Activated T-cell treated with anti-CD3 and anti-CD28 coated beads, Interleukin-2, amount 50 U/mL, for 48 hours (primary cell): ENCODE results near the gene HSD11B1L.
"Not testable (repeated sequence)": the region's sequence is repeated elsewhere in the genome, so short reads cannot be mapped to it uniquely, and the experiment has no call there.

Experiments
- DNase-seq, 2 experiments: peaks; one replicate each; pipeline ENCODE4 v3.0.0-alpha.2; 2020

The HSD11B1L gene

GRCh38 chr19:5688262-5688881 lies 7.5 kb downstream of the HSD11B1L start:
- DNase-seq = not testable (repeated sequence)

DNA sequence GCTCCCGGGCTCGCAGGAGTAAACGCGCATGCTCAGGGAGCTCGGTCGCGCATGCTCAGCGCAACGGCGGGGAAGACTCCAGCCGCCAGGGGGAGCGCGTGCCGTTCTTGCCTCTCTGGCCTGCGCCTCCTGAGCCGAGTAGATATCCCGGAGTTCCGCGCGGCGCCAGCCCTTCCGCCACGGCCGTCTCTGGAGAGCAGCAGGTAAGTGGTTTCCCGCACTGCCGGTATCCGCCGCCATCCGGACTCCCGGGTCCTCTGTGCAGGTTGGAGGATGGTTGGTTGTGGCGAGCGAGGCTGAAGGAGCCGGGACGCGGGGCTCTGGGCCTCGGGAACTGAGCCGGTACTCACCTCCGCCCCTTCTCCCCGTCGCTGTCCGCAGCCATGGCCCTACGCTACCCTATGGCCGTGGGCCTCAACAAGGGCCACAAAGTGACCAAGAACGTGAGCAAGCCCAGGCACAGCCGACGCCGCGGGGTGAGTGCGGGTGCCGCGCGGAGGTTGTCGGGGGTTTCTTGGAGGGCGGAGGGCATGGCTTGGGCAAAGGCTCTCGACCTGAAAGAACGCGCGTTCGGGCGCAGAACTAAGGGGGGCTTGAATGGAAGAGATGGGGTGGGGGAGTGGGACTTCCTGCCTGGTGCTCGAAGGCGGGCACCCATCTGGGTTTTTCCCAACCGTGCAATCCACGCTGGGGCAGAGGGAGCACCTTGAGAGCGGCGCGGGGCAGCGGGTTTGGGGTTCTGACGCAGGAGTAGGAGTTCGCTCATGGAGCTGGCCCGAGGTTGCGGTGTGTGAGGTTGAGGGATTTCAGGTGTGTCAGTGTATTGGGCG lies 9.5 kb downstream of the HSD11B1L start, which contains the start of gene RPL36:
RPL36 (plus strand) TSS at position 171 of the 830 bp plus-strand sequence; CDS start at position 384, 213 bp downstream.
- DNase-seq = peak; percentile 100

DNA sequence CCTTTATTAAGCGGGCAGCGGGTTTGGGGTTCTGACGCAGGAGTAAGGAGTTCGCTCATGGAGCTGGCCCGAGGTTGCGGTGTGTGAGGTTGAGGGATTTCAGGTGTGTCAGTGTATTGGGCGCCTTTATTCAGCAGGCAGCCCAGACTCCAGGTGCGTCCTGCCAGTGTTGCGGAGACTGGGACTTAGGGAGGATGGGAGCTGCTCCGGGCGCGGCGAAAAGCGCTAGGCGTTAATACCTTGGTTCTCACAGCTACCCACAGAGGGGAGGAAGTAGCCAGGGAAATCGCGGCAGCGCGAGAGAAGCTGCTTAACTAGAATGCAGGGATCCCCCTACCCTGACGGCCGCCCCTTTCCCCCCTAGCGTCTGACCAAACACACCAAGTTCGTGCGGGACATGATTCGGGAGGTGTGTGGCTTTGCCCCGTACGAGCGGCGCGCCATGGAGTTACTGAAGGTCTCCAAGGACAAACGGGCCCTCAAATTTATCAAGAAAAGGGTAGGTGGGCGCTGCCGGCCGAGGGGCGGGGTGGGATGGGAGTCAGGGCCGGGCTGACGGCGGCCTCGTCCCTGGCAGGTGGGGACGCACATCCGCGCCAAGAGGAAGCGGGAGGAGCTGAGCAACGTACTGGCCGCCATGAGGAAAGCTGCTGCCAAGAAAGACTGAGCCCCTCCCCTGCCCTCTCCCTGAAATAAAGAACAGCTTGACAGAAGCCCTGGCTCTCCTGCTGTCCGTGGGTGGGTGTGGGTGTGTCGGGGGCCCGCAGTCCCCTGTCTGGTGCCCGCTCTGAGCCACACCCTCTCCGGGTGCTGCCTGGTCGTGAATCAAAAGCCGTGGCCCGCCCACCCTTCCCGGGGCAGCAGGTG lies 10.4 kb downstream of the HSD11B1L start:
- peak; percentile 78 to 83 for DNase-seq

DNA sequence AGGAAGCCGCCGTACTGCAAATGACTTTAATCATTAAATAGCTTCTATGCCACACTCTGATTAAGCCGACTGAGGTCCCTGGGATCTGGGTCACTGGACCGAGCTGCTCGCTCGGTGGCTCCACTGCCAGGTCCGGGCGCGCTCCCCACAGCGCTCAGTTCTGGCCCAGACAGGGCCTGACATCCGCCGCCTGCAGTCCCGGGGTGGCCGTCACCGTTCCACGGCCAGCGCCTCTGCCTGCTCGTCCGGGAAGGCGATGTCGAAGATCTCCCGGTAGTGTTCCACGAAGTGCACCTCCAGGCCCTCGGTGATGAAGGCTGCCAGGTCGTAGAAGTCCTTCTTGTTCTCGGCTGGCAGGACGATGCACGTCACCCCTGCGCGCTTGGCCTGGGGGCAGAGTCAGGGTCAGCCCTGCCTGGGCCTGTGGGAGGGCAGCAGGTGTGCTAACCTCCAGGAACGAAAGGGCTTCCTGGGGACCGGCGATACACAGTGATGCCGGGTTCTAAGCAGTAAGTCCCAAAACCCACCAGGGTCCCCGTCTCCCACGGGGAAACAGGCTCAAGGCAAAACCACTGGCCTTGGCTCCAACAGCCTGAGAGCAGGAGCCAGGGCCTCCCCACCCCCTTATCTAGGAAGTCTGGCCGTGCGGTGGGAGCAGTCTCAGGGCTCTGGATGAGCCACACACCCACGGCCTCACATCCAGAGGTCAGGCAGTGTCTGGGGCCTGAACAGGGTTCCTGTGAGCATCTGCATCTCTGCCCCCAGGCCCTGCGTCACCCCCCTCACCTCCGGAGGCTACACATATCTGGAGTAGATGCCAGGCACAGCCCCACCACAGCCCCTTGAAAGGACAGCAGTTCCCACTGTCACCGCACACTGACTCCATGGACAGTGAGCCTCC lies 11.2 kb downstream of the HSD11B1L start:
- DNase-seq = peak in 1 of 2 experiments; percentile 55

DNA sequence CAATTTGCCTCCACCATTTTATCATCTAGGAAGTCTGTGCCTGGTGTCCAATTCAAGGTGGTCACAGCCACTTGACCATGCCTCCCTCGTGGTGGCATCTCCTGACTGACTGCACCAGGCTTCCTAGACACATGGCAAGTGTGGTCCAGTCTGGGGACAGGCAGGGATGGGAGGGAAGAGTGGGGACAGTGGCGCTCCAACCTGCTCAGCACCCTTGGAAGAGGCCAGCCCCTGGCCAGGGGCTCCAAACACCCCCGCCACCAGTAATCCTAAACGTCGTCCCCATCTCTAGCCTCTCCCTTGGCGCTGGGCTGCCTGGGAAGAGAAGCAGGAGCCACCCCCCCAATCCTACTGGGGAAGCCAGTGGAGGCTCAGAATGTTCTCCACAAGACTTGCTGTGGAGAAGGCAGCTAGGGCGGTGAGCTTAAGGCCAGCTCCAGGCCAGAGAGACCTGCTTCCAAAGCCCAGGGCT lies 11.9 kb downstream of the HSD11B1L start:
- DNase-seq = peak; percentile 58 to 59

DNA sequence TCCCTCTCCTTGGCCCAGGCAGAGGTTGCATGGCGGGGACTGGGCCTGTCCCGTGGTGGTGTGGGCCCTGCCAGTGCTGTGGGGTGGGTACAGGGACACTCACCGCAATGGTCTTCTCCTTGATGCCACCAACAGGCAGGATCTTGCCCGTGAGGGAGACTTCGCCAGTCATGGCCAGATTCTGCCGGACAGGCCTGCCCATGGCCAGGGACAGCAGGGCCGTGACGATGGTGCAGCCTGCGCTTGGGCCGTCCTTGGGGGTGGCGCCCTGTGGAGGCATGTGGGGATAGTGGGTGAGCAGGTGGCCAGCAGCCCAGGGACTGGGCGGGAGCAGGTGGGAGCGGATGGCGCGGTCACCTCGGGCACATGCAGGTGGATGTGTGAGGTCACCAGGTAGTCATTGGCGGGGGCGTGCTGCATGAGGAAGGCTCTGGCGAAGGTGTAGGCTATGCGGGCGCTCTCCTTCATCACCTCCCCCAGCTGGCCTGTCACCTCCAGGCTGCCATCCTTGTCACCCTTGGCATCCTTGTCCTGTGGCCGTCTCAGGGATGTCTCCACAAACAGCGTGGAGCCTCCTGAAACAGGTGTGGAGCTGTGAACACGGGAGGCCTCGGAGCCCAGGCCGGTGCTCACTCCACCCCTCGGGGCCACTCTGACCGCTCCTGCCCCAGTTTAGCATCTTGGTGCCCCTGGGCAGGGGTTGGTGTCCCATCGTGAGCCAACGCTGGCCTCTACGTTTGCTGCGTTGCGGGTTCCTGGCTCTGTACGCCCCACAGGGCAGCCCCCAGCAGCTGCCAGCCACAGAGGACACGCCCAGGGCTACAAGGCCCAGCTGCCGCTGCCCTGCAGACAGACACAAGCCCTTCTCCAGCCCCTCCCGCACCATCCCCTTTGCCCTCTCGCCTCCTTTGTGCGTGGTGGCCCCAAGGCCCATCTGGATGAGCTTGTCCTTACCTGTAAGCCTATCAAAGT lies 12.7 kb downstream of the HSD11B1L start:
- peak; percentile 47 to 53 for DNase-seq

DNA sequence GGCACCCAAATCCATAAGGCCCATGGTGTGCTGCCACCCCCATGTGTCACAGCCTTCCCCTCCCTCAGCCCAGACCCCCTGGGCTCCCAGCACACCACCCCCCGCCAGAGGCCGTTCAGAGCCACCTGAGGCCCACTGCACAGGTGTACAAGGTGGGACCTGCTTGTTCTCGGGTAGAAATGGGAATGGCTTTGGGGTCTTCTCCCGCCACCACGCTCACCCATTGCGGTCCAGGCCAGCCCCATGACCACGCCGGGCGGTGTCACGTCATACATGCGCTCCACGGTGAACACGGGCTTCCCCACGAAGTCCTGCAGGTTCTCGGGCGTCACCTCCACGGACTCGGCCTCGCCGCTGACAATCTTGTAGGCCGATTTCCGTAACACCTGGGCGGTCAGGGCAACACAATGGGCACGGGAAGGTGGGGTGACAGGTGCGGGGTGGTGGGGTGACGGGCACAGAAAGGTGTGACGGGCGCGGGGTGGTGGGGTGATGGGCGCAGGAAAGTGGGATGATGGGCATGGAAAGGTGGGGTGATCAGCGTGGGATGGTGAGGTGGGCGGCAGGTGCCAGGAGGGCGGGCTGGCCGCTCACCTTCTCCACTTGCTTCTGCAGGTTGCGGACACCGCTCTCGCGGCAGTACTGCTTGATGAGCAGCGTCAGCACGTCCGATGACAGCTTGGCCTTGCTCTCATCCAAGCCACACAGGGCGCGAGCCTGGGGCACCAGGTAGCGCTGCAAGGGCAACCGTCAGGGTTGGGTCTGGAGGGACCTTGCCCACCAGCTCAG lies 13.5 kb downstream of the HSD11B1L start:
- no peak for DNase-seq

GRCh38 chr19:5694956-5695648 lies 14.3 kb downstream of the HSD11B1L start:
- no peak for DNase-seq

- no peak for DNase-seq
Observed at GRCh38 chr19:5695649-5696195, 14.9 kb downstream of the HSD11B1L start.

- DNase-seq = no peak
Observed at GRCh38 chr19:5696196-5697021, 15.6 kb downstream of the HSD11B1L start.

DNA sequence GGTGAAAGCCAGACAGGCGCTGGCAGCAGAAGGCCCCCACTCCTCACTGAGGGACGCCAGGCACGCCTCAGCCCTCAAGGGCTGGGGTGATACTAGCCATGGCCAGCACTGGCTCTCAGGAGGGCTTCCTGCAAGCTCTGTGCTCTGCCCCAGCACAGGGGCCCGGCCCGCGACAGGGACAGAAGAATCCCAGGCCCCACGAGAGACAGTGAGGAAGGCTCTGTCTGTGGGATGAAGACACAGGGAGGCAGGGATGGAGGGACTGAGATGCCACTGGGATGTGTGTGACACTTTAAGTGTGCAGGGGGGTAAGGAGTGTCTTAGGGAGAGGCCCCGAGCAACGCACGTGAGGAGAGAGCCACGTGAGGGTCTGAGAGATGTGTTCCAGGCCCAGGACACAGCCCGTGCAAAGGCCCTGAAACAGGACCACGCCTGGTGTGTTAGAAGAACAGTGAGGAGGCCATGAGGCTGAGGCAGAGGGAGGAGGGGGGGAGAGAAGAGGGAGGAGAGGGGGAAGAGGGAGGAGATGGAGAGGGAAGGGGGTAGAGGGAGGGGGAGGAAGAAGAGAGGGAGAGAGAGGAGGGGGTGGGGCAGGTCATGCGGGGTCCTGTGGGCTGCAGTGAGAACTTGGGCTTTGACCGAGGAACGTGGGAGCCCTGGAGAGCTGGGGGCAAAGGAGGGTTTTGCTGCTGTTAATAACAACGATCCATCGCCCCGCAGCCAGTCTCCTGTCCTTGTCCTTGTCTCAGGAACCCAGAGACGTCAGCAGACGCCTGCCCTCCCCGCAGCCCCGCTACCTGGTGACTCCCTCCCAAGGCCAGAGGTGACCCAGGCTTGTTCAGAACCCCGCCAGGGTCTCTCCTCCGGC lies 16.4 kb downstream of the HSD11B1L start:
- no peak for DNase-seq

DNA sequence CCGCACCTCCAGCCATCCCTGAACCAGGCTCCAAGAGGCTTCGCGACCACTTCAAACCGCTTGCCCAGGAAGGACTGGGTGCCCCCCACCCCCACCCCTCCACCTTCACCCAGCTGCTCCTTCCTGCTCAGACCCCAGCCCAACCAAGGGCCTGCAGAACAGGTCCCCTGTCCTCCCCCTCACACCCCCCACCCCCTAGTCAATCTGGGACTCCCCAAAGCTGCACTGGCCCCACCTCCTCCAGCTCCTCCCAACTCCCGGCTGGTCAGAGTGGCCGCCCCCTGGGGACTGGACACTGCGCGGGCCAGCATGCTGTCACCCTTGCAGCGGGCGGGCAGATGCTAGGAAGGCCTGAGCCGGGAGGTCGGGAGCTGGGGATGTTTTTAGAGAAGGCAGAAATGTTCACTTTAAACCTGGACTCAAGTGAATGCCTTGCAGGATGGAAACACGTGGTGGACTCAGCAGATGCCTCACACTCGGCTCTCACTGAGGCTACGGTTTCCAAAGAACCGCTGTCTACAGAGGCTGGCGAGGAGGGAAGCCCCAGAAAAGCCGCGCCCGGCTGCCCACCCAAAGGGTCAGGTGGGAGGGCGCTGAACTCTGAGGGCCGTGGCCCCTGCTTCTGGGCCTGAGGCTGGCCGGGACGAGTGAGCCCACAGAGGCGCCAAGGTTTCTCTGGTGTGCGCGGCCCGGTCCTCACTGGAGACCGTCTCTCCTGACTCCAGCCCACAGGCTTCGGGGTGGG lies 17.2 kb downstream of the HSD11B1L start:
- no peak for DNase-seq

DNA sequence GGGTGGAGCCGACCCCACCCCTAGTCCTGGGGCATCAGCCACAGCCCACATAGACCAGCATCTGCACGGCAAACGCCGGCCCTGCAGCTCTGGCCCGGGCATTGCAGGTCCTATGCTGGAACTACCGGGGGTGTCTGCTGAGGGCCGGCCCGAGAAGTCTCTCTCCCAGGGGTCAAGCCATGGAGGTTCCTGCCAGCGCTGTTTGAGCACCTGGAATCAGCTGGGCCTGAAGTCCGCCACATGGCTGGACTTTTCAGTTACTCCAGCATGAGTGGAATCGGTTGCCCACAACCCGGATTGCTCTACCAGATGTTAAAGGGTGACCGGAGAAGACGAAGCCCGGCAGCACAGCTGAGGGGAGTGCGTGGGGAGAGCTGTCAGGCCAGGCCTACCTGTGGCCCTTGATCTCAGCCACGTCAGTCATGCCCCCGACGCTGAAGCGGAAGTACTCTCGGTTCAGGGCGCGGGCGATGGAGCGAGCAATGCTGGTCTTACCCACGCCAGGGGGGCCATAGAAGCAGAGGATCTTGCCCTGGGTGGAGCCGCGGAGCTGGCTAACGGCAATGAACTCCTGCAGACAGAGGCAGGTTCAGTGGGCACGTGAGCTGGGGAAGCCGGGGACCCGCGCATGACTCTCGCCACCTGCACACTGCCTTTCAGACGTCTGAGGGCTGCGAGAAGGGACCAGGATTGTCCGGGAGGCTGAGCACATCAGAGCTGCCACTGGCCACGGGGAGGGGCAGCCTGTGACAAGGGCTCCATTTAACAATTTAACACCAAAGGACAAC lies 18.0 kb downstream of the HSD11B1L start:
- no peak for DNase-seq

- DNase-seq = peak in 1 of 2 experiments; percentile 23
Observed at GRCh38 chr19:5700455-5701092, 19.7 kb downstream of the HSD11B1L start.

- DNase-seq = not testable (repeated sequence)
Observed at GRCh38 chr19:5702053-5702410, 21.2 kb downstream of the HSD11B1L start.
